Astrocyte (in vitro differentiated cells and primary cell): ENCODE measurements around the gene C19orf85. TPM values are rescaled to one million over a fixed set of nuclear protein-coding genes. Genes with fewer than 3 reads are reported as not detected.

Experiments
- DNase-seq: peaks from one replicate; pipeline ENCODE4 v3.0.0-alpha.2; 2010; ENCODE audit warnings: low read depth
- FAIRE-seq: peaks from 2 replicates; lab custom pipeline; 2011; peaks lifted over from hg19 to GRCh38; lab: Jason Lieb, UNC
- H2AFZ ChIP-seq: 2 replicates; pipeline ENCODE4 v1.6.0; 2012; ENCODE audit warnings: low read depth, low read length, inconsistent platforms
- H3K27ac ChIP-seq: 2 replicates; pipeline ENCODE4 v1.5.1; 2011; ENCODE audit warnings: low read depth, low read length, inconsistent platforms
- H3K27me3 ChIP-seq: 2 replicates; pipeline ENCODE4 v1.6.0; 2011; ENCODE audit warnings: low read length, inconsistent platforms; ENCODE audit not compliant: insufficient read depth
- H3K36me3 ChIP-seq: 2 replicates; pipeline ENCODE4 v1.5.1; 2011; ENCODE audit warnings: low read length, inconsistent platforms; ENCODE audit not compliant: insufficient read depth
- H3K4me1 ChIP-seq: 2 replicates; pipeline ENCODE4 v1.5.1; 2011; ENCODE audit warnings: low read length, inconsistent platforms; ENCODE audit not compliant: insufficient read depth
- H3K4me2 ChIP-seq: 2 replicates; pipeline ENCODE4 v1.6.0; 2012; ENCODE audit warnings: low read length, inconsistent platforms
- H3K4me3 ChIP-seq: 2 replicates; pipeline ENCODE4 v1.5.1; 2011; ENCODE audit warnings: low read depth, mild to moderate bottlenecking, low read length, inconsistent platforms; ENCODE audit not compliant: insufficient read depth
- H3K79me2 ChIP-seq: 2 replicates; pipeline ENCODE4 v1.6.0; 2012; ENCODE audit warnings: mild to moderate bottlenecking, low read length, inconsistent platforms; ENCODE audit not compliant: insufficient read depth
- H3K9ac ChIP-seq: 2 replicates; pipeline ENCODE4 v1.6.0; 2012; ENCODE audit warnings: mild to moderate bottlenecking, low read length, inconsistent platforms
- H3K9me3 ChIP-seq: 2 replicates; pipeline ENCODE4 v1.5.1; 2012; ENCODE audit warnings: low read depth, mild to moderate bottlenecking, low read length, inconsistent platforms; ENCODE audit not compliant: insufficient read depth
- H4K20me1 ChIP-seq: 2 replicates; pipeline ENCODE4 v1.6.0; 2012; ENCODE audit warnings: low read length, inconsistent platforms; ENCODE audit not compliant: insufficient read depth
- H3K27ac Mint-ChIP-seq: one replicate; pipeline ENCODE4 v1.8.0; 2021; ENCODE audit warnings: mild to moderate bottlenecking, mixed read lengths; ENCODE audit not compliant: unreplicated experiment
- H3K27me3 Mint-ChIP-seq: one replicate; pipeline ENCODE4 v1.8.0; 2021; ENCODE audit warnings: low read depth, mixed read lengths; ENCODE audit not compliant: unreplicated experiment
- H3K36me3 Mint-ChIP-seq: one replicate; pipeline ENCODE4 v1.8.0; 2021; ENCODE audit warnings: low read depth, mixed read lengths; ENCODE audit not compliant: unreplicated experiment
- H3K4me1 Mint-ChIP-seq: one replicate; pipeline ENCODE4 v1.8.0; 2021; ENCODE audit warnings: low read depth, mixed read lengths; ENCODE audit not compliant: unreplicated experiment
- H3K4me3 Mint-ChIP-seq: one replicate; pipeline ENCODE4 v1.8.0; 2021; ENCODE audit warnings: mild to moderate bottlenecking, moderate library complexity, mixed read lengths; ENCODE audit not compliant: unreplicated experiment
- H3K9me3 Mint-ChIP-seq: one replicate; pipeline ENCODE4 v1.8.0; 2021; ENCODE audit warnings: mild to moderate bottlenecking, mixed read lengths; ENCODE audit not compliant: unreplicated experiment
- CTCF ChIP-seq: IDR thresholded peaks from 2 replicates; pipeline ENCODE4 v1.5.1; 2011; ENCODE audit warnings: low read depth, mild to moderate bottlenecking, inconsistent platforms, low read length, moderate library complexity; ENCODE audit not compliant: insufficient read depth
- EZH2 ChIP-seq: IDR thresholded peaks from 2 replicates; pipeline ENCODE4 v1.6.1; 2012; ENCODE audit warnings: mild to moderate bottlenecking, low read length, inconsistent platforms; ENCODE audit not compliant: insufficient read depth
- total RNA-seq: library from RNA; stranded (reverse); gene quantifications from 2 replicates; pipeline ENCODE4 v1.2.1, GENCODE V29; 2021

The C19orf85 gene
- total RNA-seq, 1 donor from 2014 or later = not detected

GRCh38 chr19:55467236-55468053, 2.9 kb upstream of the C19orf85 start:
- Histone ChIP-seq H3K27me3 (peaks cover 2% of the 10 kb centered on the region), H3K9me3 (no peaks in the 10 kb centered on the region), H3K27ac (no peak overlapping the region), H3K9ac (no peak overlapping the region), H2AFZ (peak overlapping the region; percentile 43), H3K4me3 (no peak overlapping the region), H3K36me3 (no peaks in the 10 kb centered on the region), H4K20me1 (no peaks in the 10 kb centered on the region), H3K4me2 (peak overlapping the region; percentile 70), H3K4me1 (peaks cover 3% of the 10 kb centered on the region), H3K79me2 (no peaks in the 10 kb centered on the region)
- H3K36me3 Mint-ChIP-seq = no peaks in the 10 kb centered on the region
- FAIRE-seq = no peak
- H3K9me3 Mint-ChIP-seq = no peaks in the 10 kb centered on the region
- peaks cover 5% of the 10 kb centered on the region for H3K4me1 Mint-ChIP-seq
- peaks cover 4% of the 10 kb centered on the region for H3K27me3 Mint-ChIP-seq
- H3K27ac Mint-ChIP-seq = no peak overlapping the region
- TF ChIP-seq CTCF (peak; percentile 75), EZH2 (no peak)
- no peak for DNase-seq
- H3K4me3 Mint-ChIP-seq = peak overlapping the region; percentile 66

- H3K4me2 ChIP-seq = no peak overlapping the region
- FAIRE-seq = no peak
- H3K4me3 Mint-ChIP-seq = no peak overlapping the region
- no peaks in the 10 kb centered on the region for H3K36me3 Mint-ChIP-seq
- H4K20me1 ChIP-seq = no peaks in the 10 kb centered on the region
- H3K9me3 Mint-ChIP-seq = no peaks in the 10 kb centered on the region
- no peaks in the 10 kb centered on the region for H3K4me1 ChIP-seq
- H3K27me3 ChIP-seq = peaks cover 2% of the 10 kb centered on the region
- no peaks in the 10 kb centered on the region for H3K79me2 ChIP-seq
- H3K4me3 ChIP-seq = no peak overlapping the region
- peaks cover 5% of the 10 kb centered on the region for H3K4me1 Mint-ChIP-seq
- no peaks in the 10 kb centered on the region for H3K9me3 ChIP-seq
- peaks cover 4% of the 10 kb centered on the region for H3K27me3 Mint-ChIP-seq
- no peak overlapping the region for H3K9ac ChIP-seq
- DNase-seq = no peak
- H3K27ac Mint-ChIP-seq = no peak overlapping the region
- no peak overlapping the region for H2AFZ ChIP-seq
- TF ChIP-seq EZH2 (no peak), CTCF (no peak)
- no peaks in the 10 kb centered on the region for H3K36me3 ChIP-seq
- H3K27ac ChIP-seq = no peak overlapping the region
These were observed 1.7 kb upstream of the C19orf85 start for GRCh38 chr19:55466241-55466614.
